ENCODE results near the gene CSNK1D. TPM values are rescaled to one million over a fixed set of nuclear protein-coding genes. Genes with fewer than 3 reads are reported as not detected.

The CSNK1D gene
- total and polyA plus RNA-seq, 2 donors (not counting 1 experiment from before 2014, with no cell fraction given), result 196 to 241 TPM

GRCh38 chr17:82234211-82235055 lies 39.1 kb downstream of the CSNK1D start:
- H3K4me1 Mint-ChIP-seq, result peaks cover 50% of the 10 kb centered on the region
- no peak overlapping the region for H3K27ac ChIP-seq (ENCODE audit: low read length in 2 of 2)
- no peak overlapping the region for H2AFZ ChIP-seq (ENCODE audit: insufficient read depth, low read depth, low read length, poor library complexity, severe bottlenecking)
- POLR2A ChIA-PET, result interaction anchor here (1.2 to 2.4 kb wide), 3 partner anchors 18 to 64 kb away, joined by 3 to 15 read pairs (median 6); no protein-coding TSS in a partner anchor
- no peak overlapping the region for H3K4me2 ChIP-seq (replicated peaks; ENCODE audit: low read depth, low read length, poor library complexity, severe bottlenecking)
- H3K4me3 Mint-ChIP-seq, result peak overlapping the region; percentile 23
- ATAC-seq (ENCODE audit: low read depth) (no peak), DNase-seq (no peak)
- H3K4me1 ChIP-seq (ENCODE audit: control insufficient read depth in 2 of 2, insufficient read depth in 2 of 2, low read length in 2 of 2), result peaks cover 30 to 81% of the 10 kb centered on the region in 2 donors
- 71% methylated on average over 25 of the region's 26 CpGs for WGBS (ENCODE audit: insufficient coverage)
- H3K27ac Mint-ChIP-seq, result peak overlapping the region; percentile 65
- peaks cover 71% of the 10 kb centered on the region for H4K20me1 ChIP-seq (ENCODE audit: control insufficient read depth, insufficient read depth, low read length, poor library complexity, severe bottlenecking)
- no peaks in the 10 kb centered on the region for H3K9me3 Mint-ChIP-seq (ENCODE audit: insufficient read depth)
- H3K79me2 ChIP-seq (ENCODE audit: control insufficient read depth, insufficient read depth, low read length), result peaks cover under 1% of the 10 kb centered on the region
- TF ChIP-seq EZH2 (IDR thresholded peaks at IDR 0.05; ENCODE audit: borderline replicate concordance, insufficient read depth, low read depth, low read length, poor library complexity, severe bottlenecking), result no peak
- no peak for TF ChIP-seq CTCF (IDR thresholded peaks at IDR 0.05)
- CTCF ChIA-PET, result interaction anchor here (1.0 to 5.1 kb wide), 7 partner anchors 28 to 204 kb away, joined by 4 to 53 read pairs (median 5); partner anchors contain the start of gene CD7
- H3K27me3 ChIP-seq (replicated peaks in 1 of 4; ENCODE audit: control extremely low read depth in 1 of 4, control insufficient read depth in 3 of 4, insufficient read depth in 4 of 4, low read length in 3 of 4), result no peaks in the 10 kb centered on the region
- no peak overlapping the region for H3K9ac ChIP-seq (ENCODE audit: low read length)
- intact Hi-C loops (cut with micrococcal nuclease), result no loop called here
- peaks cover 0 to 5% of the 10 kb centered on the region in 2 experiments for H3K36me3 ChIP-seq (replicated peaks in 1 of 2; ENCODE audit: control extremely low read depth in 1 of 2, control insufficient read depth in 1 of 2, extremely low read depth in 1 of 2, insufficient read depth in 2 of 2, low read length in 1 of 2)
- no peaks in the 10 kb centered on the region for H3K9me3 ChIP-seq (ENCODE audit: control extremely low read depth in 1 of 3, control insufficient read depth in 2 of 3, insufficient read depth in 1 of 3, low read length in 2 of 3)
- H3K4me3 ChIP-seq (ENCODE audit: control extremely low read depth in 1 of 5, extremely low read depth in 1 of 5, insufficient read depth in 1 of 5, low read depth in 2 of 5, low read length in 4 of 5), result no peak overlapping the region
- no peaks in the 10 kb centered on the region for H3K27me3 Mint-ChIP-seq

All from B cell (primary cell).